Neuron (in vitro differentiated cells): Measurements from ENCODE around the gene SLC5A6.

ENCODE experiments used
- H2AFZ ChIP-seq: one replicate; pipeline ENCODE4 v1.6.1; 2013; ENCODE audit warnings: low read depth, mild to moderate bottlenecking, inconsistent platforms, low read length, moderate library complexity
- H3K27me3 ChIP-seq: one replicate; pipeline ENCODE4 v1.6.1; 2013; ENCODE audit warnings: low read length; ENCODE audit not compliant: insufficient read depth
- H3K36me3 ChIP-seq: one replicate; pipeline ENCODE4 v1.6.1; 2013; ENCODE audit warnings: low read length; ENCODE audit not compliant: insufficient read depth
- H3K4me1 ChIP-seq: one replicate; pipeline ENCODE4 v1.6.1; 2013; ENCODE audit warnings: low read length; ENCODE audit not compliant: insufficient read depth
- H3K4me3 ChIP-seq: 2 replicates; pipeline ENCODE4 v1.5.1; 2013; ENCODE audit warnings: mild to moderate bottlenecking, low read length, moderate library complexity
- H3K9me3 ChIP-seq: one replicate; pipeline ENCODE4 v1.6.1; 2013; ENCODE audit warnings: low read length

The SLC5A6 gene

GRCh38 chr2:27150639-27151230 lies 61.3 kb downstream of the SLC5A6 start:
- H3K9me3 ChIP-seq, result no peaks in the 10 kb centered on the region
- no peaks in the 10 kb centered on the region for H3K4me1 ChIP-seq
- no peak overlapping the region for H2AFZ ChIP-seq
- no peaks in the 10 kb centered on the region for H3K36me3 ChIP-seq
- H3K27me3 ChIP-seq, result peaks cover 27% of the 10 kb centered on the region
- no peak overlapping the region for H3K4me3 ChIP-seq
